GM18517 (cell line): ENCODE measurements around the gene AP1S1.
A peak's percentile ranks its signal among the peaks of the same experiment; 100 is the strongest.
"Not testable (repeated sequence)": the region's sequence is repeated elsewhere in the genome, so short reads cannot be mapped to it uniquely, and the experiment has no call there.

Source experiments
- ATAC-seq: cut with Tn5 transposase; IDR thresholded peaks from one replicate; pipeline ENCODE4 v1.9.1; 2021; ENCODE audit warnings: mild to moderate bottlenecking, moderate library complexity; ENCODE audit not compliant: unreplicated experiment

AP1S1 gene

DNA sequence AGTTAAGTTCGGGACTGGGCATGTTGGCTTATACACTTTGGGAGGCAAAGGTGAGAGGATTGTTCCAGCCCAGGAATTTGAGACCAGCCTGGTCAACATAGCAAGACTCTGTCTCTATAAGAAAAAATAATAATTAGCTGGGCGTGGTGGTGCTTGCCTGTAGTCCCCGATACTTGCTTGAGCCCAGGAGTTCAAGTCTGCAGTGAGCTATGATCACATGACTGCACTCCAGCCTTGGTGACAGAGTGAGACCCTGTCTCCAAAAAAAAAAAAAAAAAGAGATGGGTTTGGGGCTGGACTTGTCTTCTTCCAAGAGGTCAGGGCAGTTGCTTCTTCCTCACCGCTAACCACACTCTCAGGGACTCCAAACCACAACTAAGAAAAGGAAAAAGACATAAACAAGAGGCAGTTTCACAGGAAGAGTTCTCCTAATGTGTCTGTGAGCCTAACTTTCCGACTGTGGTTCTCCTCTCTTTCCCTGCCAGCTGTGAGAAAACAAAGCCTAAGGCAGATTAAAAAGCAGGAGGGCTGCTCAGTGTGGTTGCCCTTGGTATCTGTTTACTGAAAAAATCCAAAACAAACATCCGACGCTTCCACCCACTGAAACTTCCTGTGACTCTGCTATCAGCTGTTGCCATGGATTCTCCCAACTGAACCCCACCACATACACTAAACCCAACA is 29.8 kb upstream of the AP1S1 start:
- ATAC-seq, result no peak

DNA sequence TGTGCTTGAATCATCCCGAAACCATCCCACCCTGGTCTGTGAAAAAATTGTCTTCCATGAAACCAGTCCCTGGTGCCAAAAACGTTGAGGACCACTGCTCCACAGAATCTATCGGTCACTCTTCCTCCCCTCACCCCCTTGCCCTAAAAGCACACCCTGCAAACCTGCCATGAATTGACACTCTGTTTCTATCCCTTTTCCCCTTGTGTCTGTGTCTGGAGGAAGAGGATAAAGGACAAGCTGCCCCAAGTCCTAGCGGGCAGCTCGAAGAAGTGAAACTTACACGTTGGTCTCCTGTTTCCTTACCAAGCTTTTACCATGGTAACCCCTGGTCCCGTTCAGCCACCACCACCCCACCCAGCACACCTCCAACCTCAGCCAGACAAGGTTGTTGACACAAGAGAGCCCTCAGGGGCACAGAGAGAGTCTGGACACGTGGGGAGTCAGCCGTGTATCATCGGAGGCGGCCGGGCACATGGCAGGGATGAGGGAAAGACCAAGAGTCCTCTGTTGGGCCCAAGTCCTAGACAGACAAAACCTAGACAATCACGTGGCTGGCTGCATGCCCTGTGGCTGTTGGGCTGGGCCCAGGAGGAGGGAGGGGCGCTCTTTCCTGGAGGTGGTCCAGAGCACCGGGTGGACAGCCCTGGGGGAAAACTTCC is 28.2 kb upstream of the AP1S1 start:
- ATAC-seq, result peak; percentile 45

DNA sequence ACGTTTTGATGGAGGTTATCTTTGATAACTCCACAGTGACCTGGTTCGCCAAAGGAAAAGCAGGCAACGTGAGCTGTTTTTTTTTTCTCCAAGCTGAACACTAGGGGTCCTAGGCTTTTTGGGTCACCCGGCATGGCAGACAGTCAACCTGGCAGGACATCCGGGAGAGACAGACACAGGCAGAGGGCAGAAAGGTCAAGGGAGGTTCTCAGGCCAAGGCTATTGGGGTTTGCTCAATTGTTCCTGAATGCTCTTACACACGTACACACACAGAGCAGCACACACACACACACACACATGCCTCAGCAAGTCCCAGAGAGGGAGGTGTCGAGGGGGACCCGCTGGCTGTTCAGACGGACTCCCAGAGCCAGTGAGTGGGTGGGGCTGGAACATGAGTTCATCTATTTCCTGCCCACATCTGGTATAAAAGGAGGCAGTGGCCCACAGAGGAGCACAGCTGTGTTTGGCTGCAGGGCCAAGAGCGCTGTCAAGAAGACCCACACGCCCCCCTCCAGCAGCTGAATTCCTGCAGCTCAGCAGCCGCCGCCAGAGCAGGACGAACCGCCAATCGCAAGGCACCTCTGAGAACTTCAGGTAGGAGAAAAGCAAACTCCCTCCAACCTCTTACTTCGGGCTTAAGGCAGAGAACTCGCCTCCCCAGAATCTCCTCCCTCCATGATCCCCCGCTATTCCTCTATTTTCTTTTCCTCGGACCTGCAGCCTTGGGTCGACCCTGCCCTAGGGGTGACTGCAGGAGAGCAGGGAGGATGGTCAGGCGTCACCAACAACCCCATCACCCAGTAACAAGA is 27.4 kb upstream of the AP1S1 start, which contains the start of gene SERPINE1:
Gene SERPINE1, plus strand, starts transcription at position 454 of the 809 bp plus-strand sequence. CDS start 1,290 bp downstream, outside the sequence.
- ATAC-seq, result peak; percentile 49

DNA sequence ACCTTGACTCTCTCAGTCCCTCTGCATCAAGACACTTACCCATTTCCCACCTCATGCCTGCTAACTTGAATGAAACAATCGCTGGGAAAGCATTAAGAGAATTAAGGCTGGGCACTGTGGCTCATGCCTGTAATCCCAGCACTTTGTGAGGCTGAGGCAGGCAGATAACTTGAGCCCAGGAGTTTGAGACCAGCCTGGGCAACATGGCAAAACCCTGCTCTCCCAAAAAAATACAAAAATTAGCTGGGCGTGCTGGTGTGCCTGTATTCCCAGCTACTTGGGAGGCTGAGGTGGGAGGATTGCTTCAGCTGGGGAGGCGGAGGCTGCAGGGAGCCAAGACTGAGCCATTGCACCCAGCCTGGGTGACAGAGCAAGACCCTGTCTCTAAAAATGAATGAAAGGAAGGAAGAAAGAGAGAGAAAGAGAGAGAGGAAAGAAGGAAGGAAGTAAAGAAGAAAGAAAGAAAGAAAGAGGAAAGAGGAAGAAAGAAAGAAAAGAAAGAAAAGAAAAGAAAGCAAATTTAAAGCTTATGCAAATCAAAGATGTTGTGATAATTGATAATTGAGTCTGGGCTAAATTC is 26.7 kb upstream of the AP1S1 start:
- no peak for ATAC-seq

DNA sequence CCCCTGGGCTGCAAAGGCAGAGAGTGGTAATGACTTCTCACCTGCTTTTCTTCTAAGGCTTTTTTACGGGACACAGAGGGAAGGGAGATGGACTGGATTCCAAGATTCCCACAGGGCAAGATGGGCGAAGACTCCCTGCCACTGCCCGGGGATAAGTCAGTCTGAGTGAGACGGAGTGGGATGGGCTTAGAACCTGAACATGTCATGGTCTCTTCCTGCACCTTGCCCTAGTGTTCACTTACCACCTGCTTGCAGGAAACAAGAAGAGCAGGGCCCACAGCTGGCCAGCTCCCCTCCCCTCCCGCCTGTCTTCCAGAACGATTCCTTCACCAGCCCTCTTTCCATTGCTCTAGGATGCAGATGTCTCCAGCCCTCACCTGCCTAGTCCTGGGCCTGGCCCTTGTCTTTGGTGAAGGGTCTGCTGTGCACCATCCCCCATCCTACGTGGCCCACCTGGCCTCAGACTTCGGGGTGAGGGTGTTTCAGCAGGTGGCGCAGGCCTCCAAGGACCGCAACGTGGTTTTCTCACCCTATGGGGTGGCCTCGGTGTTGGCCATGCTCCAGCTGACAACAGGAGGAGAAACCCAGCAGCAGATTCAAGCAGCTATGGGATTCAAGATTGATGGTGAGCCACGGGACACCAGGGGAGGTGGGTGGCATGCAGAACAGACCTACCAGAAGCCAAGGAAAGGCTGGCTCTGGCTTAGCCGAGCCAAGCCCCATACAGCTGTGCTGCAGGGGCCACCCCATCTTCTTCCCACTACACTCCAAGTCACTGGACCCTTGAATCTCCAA is 26.0 kb upstream of the AP1S1 start:
- ATAC-seq, result no peak

DNA sequence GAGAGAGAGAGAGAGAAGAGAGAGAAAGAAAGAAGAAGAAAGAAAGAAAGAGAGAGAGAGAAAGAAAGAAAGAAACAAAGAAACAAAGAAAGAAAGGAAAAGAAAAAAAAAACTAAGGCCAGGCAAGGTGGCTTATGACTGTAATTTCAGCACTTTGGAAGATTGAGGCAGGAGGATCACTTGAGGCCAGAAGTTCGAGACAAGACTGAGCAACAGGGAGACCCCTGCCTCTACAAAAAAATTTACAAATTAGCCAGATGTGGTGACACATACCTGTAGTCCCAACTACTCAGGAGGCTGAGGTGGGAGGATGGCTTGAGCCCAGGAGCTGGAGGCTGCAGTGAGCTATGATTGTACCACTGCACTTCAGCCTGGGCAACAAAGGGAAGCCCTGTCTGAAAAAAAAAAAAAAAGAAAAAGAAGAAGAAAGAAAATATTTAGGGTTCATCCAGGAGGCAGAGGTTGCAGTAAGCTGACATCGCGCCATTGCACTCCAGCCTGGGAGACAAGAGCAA is 24.6 kb upstream of the AP1S1 start:
- ATAC-seq, result no peak

DNA sequence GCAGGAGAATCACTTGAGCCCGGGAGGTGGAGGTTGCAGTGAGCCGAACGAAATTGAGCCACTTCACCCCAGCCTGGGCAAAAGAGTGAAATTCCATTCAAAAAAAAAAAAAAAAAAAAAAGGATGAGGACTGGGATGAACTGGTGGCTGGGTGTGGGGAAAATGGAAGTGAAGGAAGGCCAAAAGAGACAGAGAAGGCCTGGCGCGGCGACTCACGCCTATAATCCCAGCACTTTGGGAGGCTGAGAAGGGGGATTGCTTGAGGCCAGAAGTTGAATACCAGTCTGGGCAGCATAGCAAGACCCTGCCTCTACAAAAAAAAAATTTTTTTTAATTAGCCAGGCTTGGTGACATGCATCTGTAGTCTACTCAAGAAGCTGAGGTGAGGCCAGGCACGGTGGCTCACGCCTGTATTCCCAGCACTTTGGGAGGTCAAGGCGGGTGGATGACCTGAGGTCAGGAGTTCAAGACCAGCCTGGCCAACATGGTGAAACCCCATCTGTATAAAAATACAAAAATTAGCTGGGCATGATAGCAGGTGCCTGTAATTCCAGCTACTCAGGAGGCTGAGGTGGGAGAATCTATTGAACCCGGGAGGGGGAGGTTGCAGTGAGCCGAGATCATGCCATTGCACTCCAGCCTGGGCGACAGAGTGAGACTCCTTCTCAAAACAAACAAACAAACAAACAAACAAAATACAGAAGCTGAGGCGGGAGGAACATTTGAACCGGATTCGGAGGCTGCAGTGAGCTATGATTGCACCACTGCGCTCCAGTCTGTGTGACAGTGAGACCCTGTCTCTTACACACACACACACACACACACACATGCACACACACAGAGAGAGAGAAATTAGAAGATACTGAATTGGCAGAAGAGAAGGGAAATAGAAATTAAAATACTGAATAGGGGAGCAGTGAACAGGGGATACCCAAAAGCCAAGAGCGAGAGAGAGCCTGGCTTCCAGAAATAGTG is 21.4 kb upstream of the AP1S1 start:
- not testable (repeated sequence) for ATAC-seq

DNA sequence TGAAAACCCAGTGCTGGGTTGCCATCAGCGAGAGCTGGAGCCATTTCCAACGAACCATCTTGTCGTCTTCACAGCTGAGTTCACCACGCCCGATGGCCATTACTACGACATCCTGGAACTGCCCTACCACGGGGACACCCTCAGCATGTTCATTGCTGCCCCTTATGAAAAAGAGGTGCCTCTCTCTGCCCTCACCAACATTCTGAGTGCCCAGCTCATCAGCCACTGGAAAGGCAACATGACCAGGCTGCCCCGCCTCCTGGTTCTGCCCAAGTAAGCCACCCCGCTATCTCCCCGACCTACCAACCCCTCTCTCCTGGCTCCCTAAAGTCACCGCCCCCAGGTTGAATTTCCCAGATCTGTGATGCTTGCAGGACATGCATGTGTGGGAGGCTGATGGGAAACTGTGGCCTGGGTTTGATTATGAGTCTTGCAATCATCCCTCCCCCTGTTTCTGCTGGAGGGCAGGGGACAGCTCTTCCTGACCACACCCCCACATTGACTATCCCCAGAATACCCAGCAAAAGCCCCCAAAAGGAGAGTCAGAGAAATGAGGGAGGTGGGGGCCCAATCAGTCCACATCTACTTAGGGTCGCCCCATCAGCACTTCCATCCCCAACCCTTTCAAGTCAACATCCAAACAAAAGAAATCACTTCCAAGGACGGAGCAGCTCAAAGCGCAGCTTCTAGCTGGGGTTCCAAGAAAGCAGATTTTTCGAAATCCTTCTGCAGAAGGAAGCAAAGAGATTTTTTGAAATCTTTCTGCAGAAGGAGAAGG is 20.5 kb upstream of the AP1S1 start:
- no peak for ATAC-seq

DNA sequence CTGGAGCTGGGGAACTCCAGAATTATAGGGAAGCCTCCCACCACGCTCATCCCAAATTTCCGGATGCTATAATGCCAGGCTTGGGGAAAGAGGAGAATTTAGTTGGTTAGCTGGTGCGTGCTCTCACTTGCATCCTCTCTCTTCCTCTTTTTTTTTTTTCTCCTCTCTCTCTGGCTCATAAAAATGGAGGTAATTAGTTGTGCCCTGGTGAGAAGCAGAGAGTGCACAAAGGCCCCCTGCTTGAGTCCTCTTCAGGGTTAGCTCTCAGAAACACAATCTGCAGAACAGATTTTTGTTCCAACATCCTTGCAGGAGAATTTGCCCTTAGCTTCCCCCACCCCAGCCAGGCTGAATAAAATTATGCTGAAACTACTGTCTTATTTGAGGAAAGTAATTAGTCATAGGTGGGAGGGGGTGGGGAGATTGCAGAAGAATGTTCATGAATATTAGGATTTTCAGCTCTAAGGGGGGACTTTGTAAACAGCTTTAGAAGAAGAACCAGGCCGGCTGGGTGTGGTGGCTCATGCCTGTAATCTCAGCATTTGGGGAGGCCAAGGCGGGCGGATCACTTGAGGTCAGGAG is 19.8 kb upstream of the AP1S1 start:
- ATAC-seq, result no peak

DNA sequence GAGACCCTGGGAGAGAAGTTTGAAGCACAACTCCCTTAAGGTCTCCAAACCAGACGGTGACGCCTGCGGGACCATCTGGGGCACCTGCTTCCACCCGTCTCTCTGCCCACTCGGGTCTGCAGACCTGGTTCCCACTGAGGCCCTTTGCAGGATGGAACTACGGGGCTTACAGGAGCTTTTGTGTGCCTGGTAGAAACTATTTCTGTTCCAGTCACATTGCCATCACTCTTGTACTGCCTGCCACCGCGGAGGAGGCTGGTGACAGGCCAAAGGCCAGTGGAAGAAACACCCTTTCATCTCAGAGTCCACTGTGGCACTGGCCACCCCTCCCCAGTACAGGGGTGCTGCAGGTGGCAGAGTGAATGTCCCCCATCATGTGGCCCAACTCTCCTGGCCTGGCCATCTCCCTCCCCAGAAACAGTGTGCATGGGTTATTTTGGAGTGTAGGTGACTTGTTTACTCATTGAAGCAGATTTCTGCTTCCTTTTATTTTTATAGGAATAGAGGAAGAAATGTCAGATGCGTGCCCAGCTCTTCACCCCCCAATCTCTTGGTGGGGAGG is 16.5 kb upstream of the AP1S1 start:
- peak; percentile 13 for ATAC-seq

DNA sequence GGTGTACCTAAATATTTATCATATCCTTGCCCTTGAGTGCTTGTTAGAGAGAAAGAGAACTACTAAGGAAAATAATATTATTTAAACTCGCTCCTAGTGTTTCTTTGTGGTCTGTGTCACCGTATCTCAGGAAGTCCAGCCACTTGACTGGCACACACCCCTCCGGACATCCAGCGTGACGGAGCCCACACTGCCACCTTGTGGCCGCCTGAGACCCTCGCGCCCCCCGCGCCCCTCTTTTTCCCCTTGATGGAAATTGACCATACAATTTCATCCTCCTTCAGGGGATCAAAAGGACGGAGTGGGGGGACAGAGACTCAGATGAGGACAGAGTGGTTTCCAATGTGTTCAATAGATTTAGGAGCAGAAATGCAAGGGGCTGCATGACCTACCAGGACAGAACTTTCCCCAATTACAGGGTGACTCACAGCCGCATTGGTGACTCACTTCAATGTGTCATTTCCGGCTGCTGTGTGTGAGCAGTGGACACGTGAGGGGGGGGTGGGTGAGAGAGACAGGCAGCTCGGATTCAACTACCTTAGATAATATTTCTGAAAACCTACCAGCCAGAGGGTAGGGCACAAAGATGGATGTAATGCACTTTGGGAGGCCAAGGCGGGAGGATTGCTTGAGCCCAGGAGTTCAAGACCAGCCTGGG is 15.9 kb upstream of the AP1S1 start:
- ATAC-seq, result peak; percentile 55

DNA sequence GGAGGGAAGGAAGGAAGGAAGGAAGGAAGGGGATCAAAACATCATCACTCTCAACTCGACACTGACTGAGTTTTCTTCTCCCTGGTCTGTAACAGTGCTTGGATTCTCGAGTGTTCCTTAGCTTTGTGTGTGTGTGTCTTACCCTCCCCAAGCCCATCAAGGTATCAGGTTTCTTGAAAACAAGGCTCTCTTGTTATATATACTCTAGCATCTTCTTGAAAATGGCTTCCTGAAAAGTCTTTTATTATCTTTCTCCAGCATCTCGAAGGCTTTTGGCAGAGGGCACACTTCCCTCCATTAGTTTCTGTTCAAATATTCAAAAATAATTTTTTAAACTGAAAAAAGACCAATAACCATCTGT is 14.0 kb upstream of the AP1S1 start:
- ATAC-seq, result no peak

DNA sequence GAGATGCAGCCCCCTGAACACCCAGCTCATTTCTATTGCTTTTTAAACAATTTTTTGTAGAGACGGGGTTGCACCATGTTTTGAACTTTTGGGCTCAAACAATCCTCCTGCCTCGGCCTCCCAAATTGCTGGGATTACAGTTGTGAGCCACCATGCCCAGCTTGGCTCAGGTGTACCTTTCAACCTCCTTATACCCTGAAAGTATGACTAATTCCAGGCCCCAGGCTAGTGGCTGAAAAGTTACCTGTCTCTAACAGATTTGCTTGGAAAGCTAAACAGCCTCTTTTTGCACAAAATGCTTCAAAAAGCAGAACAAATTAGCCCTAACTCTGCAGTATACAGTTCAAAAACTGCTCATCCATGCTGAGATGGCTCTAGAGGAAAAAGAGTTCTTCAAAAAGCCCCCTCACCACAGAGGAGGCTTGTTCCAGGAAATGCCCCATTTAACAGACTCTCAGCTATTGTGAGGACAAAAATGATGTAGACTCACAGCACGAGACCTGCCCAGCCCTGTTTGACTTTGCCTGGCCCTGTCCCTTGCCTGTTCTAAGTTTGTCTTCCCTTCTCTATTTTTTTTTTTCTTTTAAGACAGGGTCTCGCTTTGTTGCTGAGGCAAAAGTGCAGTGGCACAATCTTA is 13.4 kb upstream of the AP1S1 start:
- no peak for ATAC-seq

DNA sequence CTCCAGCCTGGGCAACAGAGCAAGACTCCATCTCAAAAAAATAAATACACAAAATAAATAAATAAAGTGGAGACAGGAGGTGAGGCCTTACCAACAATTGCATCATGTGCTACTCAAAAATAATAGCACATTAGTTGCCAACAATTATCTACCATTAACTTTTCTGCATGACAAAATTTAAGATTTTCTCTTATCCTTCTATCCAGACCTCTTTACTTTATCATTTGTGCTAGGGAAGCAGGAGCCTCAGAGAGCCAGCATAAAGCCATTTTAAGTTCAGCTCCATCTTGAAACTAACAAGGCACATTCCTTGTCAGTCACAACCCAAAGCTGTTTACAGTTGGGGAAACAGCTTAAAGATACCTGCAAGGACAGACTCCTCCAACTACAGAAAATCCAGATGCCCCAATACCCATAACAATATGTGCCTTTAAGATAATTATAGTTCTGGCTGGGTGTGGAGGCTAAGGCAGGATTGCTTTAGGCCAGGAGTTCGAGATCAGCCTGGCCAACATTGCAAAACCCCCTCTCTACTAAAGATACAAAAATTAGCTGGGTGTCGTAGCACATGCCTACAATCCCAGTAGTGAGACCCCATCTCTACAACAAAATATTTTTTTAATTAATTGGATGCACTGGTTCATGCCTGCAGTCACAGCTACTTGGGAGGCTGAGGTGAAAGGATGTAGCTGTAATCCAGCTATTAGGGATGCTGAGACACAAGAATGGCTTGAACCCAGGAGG is 2.2 kb upstream of the AP1S1 start:
- ATAC-seq, result no peak

DNA sequence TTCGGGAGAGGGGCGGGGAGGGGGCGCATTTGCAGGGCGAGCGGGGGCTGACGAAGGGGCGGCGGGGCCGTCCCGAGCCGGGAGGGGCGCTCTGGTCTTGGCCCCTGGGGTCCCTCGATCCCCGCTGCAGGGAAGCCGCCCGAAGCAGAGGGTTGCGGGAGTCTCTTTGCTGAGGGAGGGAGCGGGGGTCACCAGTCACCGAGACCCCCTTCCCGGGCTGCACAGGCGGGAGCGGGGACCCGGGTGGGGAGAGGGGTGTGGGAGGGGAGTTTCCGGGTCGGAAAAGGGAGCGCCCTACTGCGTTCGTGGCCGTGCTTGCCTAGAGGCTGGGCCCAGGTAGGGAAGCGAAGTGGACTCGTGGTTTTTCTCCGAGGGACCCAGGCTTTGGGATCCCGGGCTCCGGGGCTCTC is 422 bp downstream of the AP1S1 start:
- no peak for ATAC-seq

DNA sequence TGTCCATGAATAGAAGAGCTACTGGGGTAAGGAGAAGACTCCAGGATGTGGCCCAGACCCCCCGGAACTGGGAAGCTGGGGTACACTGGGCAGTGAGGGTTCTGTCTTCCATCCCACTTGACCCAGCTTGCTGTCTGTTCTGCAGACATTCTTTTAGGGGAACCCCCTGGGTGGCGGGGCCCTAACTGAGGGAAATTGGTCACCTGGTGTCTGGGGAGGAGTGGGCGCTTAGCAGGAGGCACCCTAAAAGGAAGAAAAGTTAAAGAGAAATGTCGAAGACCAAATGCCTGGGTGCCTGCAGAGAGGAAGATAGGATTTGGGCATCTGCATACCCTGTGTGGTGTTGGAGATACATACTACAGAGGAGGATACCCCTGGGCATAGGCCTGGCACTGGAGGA is 1.0 kb downstream of the AP1S1 start:
- no peak for ATAC-seq
